IPS-NIHi7 (cell line): ENCODE results near the gene LRRC10B.

Experiments used
- DNase-seq: peaks from one replicate; pipeline ENCODE4 v3.0.0; 2012; ENCODE audit warnings: mixed read lengths; ENCODE audit errors: extremely low spot score

LRRC10B gene

DNA sequence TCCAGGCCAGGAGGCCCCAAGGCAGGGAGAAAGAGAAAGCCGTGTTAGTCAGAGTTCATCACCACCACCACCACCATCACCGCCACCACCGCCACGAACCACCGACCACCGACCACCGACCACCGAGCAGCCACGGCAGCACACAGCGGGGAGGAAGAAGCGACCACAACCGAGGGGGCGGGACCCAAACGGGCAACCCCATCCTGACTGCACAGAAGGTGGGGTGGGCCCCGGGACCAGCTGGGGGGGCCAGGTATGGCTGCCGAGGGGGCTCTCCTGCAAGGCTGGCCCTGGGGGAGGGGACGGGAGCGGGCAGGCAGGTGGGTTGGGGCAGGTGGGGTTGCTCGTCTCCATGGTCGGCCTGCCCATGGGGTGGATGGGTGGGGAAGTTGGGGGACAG is 38.1 kb downstream of the LRRC10B start:
- DNase-seq = no peak

DNA sequence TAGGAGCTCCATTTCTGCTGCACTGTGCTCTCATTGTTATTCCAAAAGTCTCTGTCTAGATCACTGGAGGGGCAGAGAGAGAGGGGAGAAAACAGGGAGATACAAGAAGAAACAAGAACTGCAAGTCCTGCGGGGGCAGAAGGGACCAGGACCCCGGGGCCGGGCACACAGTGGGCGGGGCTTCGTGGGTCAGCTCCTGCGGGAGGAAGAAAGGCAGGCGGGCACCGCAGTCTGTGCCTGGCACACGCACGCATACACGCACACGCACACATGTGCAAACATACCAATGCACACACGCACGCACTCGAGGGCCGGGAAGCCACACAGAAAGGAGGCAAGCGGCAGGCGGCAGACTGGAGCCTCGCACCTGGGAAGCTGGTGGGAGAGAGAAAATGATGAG is 38.7 kb downstream of the LRRC10B start:
- DNase-seq = no peak

GRCh38 chr11:61549177-61549576 is 40.6 kb downstream of the LRRC10B start:
- no peak for DNase-seq

- DNase-seq = no peak
Observed at GRCh38 chr11:61549662-61550568, 41.4 kb downstream of the LRRC10B start.

DNA sequence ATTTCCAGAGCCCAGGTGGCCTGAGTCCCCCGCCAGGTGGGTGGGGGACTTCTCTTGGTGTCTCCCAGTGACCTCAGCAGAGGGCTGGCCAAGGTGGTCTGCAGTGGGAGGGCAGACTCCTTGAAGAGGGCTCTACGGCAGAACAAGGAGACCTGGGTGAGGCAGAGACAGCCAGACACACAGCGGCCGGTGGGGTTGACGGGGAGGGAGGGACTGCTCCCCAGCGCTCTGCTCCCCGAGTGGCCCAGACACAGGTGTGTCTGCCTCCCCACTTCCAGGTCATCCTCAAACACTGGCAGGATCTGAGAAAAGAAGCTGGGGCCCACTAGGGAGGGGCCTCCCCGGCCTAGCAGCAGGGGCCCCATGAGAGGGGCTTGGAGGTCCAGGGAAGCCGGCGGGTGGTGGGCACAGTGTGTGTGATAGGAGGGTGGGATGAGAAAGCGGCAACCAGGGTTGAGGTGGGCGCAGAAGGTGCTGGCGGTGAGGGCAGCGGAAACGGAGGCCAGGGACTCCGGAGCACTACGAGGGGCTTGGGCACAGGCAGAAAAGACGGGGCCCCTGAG is 42.2 kb downstream of the LRRC10B start:
- no peak for DNase-seq

DNA sequence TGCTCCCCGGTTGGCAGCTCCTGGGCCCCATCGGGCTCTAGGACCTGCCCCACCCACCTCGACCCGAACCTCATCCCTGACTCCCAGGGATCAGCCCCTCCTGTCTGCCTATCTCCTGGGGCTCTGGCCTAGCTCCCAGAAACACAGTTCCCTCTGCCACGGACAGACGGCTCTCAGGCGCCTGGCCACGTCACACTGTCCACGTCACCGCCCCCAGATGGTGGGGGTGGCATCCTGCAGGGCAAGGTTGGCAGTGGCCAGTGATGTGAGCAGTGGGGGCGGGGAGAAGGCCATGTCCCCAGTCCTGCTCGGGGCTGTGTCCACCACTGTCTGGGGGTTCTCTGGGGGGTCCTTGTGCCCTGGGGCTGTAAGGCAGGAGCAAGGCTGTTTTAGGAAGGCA is 43.1 kb downstream of the LRRC10B start:
- DNase-seq = no peak

DNA sequence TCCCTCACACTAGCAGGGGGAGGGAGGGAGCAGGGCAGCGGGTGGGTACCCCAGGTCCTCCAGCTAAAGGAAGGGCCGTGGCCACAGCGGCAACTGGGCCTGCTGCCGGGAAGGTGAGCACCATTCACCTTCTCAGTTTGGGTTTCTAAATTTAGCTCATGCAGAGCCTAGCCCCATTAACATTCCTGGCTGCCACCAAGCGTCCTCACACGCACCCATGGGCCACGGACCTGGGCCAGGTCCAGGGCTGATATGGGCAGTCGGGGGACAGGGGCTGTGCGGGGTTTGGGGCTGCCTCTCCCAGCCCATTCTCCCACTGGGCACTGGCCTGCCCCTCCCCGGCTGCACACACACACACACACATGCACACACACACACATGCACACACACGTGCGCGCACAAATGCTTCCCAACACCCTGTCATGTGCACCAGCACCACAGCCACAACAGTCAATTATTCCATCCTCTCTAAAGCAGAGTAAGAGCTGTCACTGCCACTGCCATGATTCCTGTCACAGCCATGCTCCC is 43.6 kb downstream of the LRRC10B start:
- DNase-seq = no peak

DNA sequence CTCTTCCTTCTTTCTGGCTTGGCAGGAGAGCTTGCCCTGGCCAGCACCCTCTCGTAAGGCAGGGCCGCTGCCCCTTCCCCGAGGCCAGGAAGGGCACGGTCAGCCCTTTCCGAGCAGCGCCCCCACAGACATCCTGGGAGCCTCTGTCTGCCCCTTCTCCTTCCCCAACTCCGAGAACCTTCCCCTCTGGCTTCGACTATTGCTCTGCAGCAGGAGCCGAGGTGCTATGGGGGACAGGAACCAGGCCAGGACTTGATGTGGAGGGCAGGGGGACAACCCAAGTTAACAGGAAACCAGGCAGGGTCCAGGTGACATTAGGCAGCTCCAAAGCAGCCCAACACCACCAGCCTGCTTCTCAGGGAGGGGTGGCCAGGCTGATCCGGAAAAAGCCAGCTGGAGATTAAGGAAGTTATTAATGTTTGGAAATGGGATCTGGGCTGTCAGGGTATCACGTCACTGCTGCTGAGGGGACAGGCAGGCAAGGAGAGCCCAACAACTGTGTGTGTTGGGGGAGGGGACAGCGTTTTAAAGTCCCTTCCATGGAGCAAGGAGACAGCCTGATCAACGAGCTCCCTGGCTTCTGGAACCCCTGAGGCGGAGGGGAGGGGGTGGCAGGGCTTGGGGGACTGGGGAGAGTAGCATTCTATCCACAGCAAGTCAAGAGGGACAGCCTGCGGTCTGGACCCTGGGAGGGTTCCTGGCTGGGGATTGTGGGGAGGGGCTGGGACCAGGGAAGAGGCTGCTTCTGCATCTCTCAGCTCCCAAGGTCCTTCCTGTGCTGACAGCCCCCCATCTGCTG is 45.0 kb downstream of the LRRC10B start:
- DNase-seq = no peak

DNA sequence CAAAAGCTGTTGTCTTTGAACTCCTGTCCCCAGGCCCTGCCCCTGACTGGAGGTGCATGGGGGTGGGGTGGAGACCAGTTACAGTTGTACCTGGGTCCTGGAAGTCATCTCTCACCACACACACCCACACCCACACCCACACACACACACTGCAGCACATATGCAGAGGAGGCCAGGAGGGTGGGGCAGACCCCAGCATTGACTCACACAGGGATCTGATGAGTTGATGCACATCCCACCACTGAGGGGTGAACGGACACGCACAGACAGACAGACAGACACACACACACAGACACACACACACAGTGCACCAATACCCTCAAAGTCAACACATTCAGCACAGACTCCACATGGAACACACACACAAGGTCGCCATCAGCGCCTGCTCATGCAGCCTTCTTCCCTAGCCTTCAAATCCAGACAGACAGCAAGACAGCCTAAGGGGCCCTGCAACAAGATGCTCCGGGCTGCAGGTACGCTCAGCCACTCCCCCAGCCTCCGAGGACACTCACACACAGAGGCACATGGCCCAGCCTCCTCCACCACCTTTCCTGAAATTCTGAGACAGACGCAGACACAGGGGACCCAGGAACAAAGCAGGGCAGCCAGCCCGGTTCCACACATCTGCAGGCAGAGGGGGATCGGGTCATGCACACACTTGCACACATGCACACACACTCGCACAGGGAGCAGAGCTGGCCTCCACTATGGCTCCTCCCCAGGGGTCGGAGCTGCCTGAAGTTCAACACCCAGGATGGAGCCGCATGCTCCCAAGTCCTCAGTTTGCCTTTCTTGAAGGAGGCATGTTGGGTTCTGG is 45.8 kb downstream of the LRRC10B start:
- no peak for DNase-seq

DNA sequence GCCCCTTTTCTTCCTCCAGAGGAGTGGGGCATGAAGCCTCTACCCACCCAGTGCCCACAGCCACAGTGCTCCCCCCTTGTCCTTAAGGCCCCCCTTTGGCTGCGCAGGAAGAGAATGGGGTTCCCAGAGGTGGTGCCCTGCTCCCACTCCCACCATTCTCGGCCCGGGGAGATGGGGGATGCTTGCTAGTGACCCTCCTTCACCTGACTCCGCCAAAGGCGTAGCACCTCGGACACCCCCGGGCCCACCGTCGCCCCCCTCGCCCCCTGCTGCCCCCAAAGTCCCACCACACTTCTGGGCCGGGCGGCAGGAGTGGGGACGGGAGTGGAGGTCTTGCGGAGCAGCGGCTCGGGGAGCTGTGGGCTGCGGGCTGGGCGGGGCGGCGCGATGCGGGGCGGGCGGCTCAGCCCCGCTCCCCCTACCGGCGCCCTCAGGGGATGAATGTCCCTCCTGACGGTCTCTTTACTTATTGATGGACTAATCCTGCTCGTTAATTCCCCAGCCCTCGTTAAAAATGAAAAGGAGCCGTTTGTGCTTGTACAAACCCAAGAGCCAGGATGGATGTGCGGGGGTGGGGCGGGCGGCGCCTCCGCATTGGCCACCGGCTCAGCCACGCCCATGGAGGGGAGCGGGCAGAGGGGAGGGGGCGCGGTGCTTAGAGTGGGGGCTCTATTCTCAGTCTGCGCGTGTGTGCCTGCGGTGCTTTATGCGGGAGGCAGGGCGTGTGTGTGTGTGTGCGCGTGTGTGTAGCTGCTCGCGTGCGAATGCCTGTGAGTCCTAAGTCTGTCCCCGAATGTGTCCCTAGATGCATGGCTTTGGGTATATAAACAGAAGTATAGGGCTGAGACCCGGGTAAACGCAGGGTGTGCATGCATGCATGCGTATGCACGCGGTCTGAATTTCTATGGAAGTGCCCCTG is 46.8 kb downstream of the LRRC10B start:
- DNase-seq = peak; percentile 70

GRCh38 chr11:61555978-61556377 is 47.4 kb downstream of the LRRC10B start:
- no peak for DNase-seq

DNA sequence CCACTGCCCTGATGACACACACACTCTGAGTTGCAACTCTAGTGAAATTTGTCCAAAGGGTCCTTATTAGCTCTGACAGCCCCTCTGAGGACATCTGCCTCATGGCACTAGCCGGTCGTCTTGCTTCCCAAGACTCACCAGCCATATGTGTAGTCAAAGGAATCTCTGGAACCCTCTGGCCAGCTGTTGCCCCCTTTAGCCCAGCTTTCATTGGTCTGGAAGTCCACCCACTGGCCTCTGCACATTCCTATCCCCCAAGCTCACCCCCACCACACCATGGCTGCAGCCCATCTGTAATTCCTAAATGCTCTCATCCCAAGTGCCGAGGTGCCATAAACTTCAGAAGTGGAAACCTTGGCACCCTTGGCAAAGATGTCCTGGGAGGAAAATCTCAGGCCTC is 48.1 kb downstream of the LRRC10B start:
- no peak for DNase-seq
